Activated gamma-delta T cell treated with anti-CD3 and anti-CD28 coated beads, Interleukin-2, amount 50 U/mL, for 16 hours (primary cell): ENCODE data around the gene CLPTM1.
"Not testable (repeated sequence)": the region's sequence is repeated elsewhere in the genome, so short reads cannot be mapped to it uniquely, and the experiment has no call there.

Experiments
- DNase-seq: peaks from one replicate; pipeline ENCODE4 v3.0.0-alpha.2; 2020; ENCODE audit warnings: low read depth

CLPTM1 gene

GRCh38 chr19:44974857-44975256, 19.7 kb downstream of the CLPTM1 start:
- no peak for DNase-seq

- DNase-seq = no peak
Measured at GRCh38 chr19:44975444-44975843, 20.3 kb downstream of the CLPTM1 start.

DNA sequence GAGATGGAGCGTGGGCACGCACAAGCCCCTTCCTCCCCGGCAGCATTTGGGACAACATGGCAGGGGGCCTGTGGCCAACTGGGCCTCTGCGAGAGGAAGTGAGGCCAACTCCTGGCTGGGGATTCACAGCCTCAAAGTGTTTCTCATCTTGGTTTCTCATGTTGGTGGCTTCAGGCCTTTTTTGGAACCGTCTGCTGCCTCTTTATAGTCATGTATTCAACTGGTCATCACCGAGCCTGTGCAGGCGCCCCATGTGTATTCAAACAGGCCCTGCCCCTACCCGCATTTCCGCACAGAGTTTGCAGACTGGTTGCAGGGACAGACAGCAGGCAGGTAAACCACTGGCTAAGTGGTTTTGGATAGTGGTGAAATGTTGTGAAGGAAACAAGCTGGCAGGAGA, 28.8 kb downstream of the CLPTM1 start:
- DNase-seq = no peak

- no peak for DNase-seq
Measured at GRCh38 chr19:44985445-44985844, 30.3 kb downstream of the CLPTM1 start.

GRCh38 chr19:44986389-44986788, 31.2 kb downstream of the CLPTM1 start:
- no peak for DNase-seq

GRCh38 chr19:44987148-44987675, 32.0 kb downstream of the CLPTM1 start:
- no peak for DNase-seq

DNA sequence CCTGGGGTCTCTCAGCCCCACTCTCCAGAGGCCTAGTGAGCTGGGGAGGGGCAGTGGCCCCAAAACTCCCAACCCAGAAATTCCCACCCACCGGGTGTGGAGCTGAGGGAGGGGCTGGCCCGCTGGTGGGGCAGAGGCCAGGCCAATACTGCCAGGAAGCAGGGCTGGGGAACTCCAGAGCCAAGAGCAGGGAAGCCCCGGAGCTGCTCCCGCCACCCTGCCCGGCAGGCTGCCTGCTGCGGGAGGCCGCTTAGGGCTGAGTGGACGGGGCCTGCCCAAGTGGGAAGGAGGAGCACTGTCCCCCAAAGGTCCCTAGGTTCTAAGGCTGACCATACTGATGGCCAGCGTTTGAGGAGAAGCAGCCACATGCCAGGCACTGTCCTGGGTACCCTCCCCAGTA, 33.1 kb downstream of the CLPTM1 start:
- no peak for DNase-seq

GRCh38 chr19:44988896-44989556, 33.8 kb downstream of the CLPTM1 start:
- DNase-seq = peak; percentile 44

DNA sequence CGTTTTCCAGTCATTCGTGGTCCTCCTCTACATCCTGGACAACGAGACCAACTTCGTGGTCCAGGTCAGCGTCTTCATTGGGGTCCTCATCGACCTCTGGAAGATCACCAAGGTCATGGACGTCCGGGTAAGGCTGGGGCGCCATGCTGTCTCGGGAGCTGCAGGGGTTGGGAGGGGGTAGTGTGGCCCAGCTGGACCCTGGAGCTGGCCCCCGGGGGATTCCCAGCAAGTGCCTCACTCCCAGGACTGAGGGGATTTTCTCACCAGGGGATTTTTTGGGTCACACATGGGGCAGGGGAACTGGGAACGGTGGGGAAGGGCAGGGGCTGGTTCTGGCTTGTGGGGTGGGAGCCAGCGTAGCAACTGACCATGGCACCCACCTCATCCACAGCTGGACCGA, 35.3 kb downstream of the CLPTM1 start:
- no peak for DNase-seq

- no peak for DNase-seq
Measured at GRCh38 chr19:44990966-44991365, 35.8 kb downstream of the CLPTM1 start.

DNA sequence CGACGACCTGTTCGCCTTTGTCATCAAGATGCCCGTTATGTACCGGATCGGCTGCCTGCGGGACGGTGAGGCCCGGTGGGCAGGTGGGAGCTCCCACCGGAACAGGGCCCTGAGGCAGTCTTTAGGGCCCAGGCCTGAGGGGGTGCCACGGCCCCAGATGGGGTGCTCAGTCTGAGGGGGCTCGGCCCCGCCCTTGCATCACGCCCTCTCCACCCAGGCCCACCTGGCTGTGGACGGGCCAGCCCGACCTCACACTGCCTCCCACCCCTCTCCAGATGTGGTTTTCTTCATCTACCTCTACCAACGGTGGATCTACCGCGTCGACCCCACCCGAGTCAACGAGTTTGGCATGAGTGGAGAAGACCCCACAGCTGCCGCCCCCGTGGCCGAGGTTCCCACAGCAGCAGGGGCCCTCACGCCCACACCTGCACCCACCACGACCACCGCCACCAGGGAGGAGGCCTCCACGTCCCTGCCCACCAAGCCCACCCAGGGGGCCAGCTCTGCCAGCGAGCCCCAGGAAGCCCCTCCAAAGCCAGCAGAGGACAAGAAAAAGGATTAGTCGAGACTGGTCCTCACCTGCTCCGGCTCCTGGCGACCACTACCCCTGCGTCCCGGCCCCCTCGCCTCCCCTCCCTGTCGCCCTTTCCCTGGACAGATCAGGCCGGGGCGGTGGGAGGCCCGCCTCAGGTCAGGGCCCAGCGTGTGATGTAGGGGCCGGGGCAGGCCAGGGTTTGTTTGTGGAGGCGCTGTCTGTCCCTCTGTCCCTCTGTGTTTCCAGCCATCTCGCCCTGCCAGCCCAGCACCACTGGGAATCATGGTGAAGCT, 37.4 kb downstream of the CLPTM1 start:
- DNase-seq = no peak

DNA sequence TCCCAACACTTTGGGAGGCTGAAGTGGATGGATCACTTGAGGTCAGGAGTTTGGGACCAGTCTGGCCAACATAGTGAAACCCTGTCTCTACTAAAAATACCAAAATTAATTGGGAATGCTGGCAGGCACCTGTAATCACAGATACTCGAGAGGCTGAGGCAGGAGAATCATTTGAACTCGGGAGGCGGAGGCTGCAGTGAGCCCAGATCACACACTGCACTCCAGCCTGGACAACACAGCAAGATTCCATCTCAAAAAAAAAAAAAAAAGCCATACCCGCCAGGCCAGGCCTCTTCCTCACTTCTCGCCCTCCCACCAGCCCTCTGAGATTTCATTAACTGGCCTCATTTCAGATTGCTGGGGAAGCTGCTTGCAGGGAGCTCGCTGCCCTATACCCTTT, 38.3 kb downstream of the CLPTM1 start:
- no peak for DNase-seq

- DNase-seq = no peak
Measured at GRCh38 chr19:44993926-44994537, 38.9 kb downstream of the CLPTM1 start.

DNA sequence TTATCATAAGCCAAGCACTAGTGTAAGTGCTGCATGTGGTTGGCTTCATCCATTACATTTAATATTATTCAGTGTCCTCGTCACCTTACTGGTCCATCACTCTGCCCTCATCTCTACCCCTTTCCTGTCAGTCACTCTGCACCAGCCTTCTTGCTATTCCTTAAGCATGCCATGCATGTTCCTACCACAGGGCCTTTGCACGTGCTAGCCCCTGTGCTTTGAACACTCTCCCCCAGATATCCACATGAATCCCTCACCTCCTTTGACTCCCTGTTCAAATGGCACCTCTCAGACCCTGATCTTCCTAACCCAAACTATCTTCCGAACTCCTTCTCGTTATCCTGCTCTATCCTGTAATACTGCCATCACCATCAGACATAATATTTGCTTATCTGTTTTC, 42.8 kb downstream of the CLPTM1 start:
- DNase-seq = no peak

GRCh38 chr19:44999131-44999925, 44.1 kb downstream of the CLPTM1 start:
- DNase-seq = not testable (repeated sequence)

DNA sequence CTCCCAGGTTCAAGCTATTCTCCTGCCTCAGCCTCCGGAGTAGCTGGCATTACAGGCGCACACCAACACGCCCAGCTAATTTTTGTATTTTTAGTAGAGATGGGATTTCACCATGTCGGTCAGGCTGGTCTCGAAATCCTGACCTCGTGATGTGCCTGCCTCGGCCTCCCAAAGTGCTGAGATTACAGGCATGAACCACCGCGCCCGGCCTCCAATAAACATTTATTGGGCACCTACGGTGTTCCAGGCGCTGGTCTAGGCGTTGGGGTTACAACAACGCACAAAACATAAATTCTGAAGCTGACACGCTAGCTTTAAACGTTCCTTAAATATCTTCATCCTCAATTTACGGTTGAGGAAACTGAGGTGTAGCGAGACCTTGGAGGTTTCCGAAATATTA, 45.5 kb downstream of the CLPTM1 start:
- not testable (repeated sequence) for DNase-seq

GRCh38 chr19:45001087-45001739, 46.0 kb downstream of the CLPTM1 start, which contains the start of gene RELB:
Gene RELB, plus strand, starts transcription at chr19:45001464. Its CDS starts 116 bp downstream, at chr19:45001580.
- peak; percentile 96 for DNase-seq

DNA sequence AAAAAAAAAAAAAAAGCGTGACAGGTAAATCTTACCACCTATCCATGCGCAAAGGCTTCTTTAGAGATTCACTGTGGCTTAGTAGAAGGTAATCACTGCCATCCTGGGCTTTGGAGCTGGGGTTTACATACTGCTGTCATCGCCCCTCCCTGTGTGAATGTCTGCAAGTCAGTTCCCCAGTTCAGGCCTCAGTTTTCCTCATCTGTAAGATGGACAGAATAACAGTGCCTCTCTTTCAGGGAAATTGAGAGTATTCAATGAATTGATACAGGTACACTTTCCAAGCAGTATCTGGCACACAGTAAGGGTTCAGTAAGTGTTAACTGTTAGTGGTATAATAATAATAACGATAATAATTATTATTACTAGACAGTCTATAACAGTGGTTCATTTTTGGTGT, 48.3 kb downstream of the CLPTM1 start:
- no peak for DNase-seq

DNA sequence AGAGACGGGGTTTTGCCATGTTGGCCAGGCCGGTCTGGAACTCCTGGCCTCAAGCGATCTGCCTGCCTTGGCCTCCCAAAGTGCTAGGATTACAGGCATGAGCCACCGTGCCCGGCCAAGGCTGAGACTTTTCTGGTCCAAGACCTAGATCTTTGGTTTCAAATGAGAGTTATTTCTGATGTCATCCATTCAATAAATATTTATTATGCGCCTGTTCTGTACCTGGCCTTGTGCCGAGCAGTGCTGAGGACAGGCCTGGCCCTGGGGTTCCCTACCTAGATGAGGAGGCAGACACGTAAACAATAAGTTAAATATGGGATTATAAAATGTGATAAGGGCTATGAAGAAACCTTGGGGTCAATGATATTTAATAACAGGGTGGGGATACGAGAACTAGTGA, 50.6 kb downstream of the CLPTM1 start:
- DNase-seq = no peak

DNA sequence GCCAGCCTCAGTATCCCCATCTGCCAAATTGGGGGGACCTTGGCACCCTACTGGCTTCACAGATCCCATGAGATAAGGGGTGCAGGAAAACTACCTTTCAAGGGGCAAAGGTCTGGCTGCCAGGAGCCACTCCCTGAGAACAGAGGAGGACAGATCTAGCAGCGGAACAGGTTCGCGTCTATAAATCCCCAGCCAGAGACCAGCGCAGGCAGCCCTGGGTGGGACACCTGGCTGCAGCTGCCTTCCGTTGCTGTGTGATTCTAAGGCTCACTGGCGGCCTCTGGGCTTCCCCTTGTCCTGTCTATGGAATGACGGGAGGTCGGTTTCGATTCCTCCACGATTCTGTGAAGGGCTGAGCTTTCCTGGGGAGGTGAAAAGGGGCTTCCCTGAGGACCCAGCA, 53.4 kb downstream of the CLPTM1 start:
- DNase-seq = no peak

- no peak for DNase-seq
Measured at GRCh38 chr19:45009625-45010255, 54.6 kb downstream of the CLPTM1 start.
